Peyer's patch (tissue), 4 donors: ENCODE results near the gene PLAC8L1.

Experiments
- POLR2A ChIP-seq, 2 donors: fragments of 450-650 bp; IDR thresholded peaks; one replicate each; pipeline ENCODE4 v1.5.1; 2017; ENCODE audit warnings: antibody characterized with exemption in 2 of 2, mild to moderate bottlenecking in 2 of 2, moderate library complexity in 2 of 2
- TF ChIP-seq, protein P1 (sequence below), 6 experiments: fragments of 450-650 bp in 4 of 6; fragments of 200-600 bp in 2 of 6; sonication (generic) in 1 of 6; IDR thresholded peaks; one replicate each; pipeline ENCODE4 v1.5.1; 2017 to 2019; ENCODE audit warnings: antibody characterized with exemption in 6 of 6, mild to moderate bottlenecking in 3 of 6, moderate library complexity in 1 of 6

DNA sequence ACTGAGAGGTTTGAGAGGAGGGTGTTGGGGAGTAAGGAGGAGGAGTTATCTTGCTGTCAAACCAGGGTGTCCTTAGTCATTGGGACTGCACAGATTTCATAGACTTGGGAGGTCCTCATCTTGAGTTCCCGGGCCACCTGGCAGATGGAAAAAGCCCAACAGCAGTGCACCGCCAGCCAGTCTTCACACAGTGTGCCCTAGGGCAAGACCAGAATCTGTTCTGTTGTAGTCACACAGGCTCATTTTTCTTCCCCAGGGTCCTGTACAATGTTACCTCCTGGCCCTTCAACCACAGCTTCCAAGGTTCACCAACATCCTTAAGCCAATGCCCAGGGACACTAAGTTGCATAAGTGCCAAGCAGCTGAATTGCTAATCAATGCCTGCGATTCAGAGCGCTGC lies 21.0 kb downstream of the PLAC8L1 start:
- TF ChIP-seq, protein P1, sequence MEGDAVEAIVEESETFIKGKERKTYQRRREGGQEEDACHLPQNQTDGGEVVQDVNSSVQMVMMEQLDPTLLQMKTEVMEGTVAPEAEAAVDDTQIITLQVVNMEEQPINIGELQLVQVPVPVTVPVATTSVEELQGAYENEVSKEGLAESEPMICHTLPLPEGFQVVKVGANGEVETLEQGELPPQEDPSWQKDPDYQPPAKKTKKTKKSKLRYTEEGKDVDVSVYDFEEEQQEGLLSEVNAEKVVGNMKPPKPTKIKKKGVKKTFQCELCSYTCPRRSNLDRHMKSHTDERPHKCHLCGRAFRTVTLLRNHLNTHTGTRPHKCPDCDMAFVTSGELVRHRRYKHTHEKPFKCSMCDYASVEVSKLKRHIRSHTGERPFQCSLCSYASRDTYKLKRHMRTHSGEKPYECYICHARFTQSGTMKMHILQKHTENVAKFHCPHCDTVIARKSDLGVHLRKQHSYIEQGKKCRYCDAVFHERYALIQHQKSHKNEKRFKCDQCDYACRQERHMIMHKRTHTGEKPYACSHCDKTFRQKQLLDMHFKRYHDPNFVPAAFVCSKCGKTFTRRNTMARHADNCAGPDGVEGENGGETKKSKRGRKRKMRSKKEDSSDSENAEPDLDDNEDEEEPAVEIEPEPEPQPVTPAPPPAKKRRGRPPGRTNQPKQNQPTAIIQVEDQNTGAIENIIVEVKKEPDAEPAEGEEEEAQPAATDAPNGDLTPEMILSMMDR (IDR thresholded peaks at IDR 0.05), result no peak
- TF ChIP-seq POLR2A (IDR thresholded peaks at IDR 0.05), result no peak
